Caco-2 (cell line): ENCODE results near the gene RAB33A. TPM values are rescaled to one million over a fixed set of nuclear protein-coding genes. Genes with fewer than 3 reads are reported as not detected.

Experiments used
- BruUV-seq: library from RNA; stranded (reverse); fragments of 400-500 nt; replicated peaks from 2 replicates; lab custom pipeline; 2021; lab: Mats Ljungman, UMichigan
- CTCF ChIA-PET: fragments of 300-600 bp; sonication (Branson Sonifier 250); formaldehyde crosslinking; loops from one replicate; lab custom pipeline; 2022; ENCODE audit warnings: antibody characterized with exemption; lab: Charles Lee
- POLR2A ChIA-PET: fragments of 300-600 bp; sonication (Branson Sonifier 250); formaldehyde crosslinking; loops from one replicate; lab custom pipeline; 2022; ENCODE audit warnings: antibody characterized with exemption; lab: Charles Lee
- DNase-seq, 2 experiments: peaks; one replicate each; pipeline versions ENCODE4 v3.0.0 to v3.0.0-alpha.2; 2020 to 2022
- H3K27me3 ChIP-seq: replicated peaks from 2 replicates; pipeline ENCODE4 v1.6.0; 2011; ENCODE audit warnings: low read length; ENCODE audit not compliant: control insufficient read depth, insufficient read depth
- H3K36me3 ChIP-seq: 2 replicates; pipeline ENCODE4 v1.5.1; 2011; ENCODE audit warnings: low read length; ENCODE audit not compliant: control insufficient read depth, insufficient read depth
- H3K4me1 ChIP-seq: fragments of 250-450 bp; sonication (Bioruptor Pico); 2 replicates; pipeline ENCODE4 v1.5.1; 2020; ENCODE audit warnings: mild to moderate bottlenecking
- H3K4me3 ChIP-seq: 2 replicates; pipeline ENCODE4 v1.5.1; 2011; ENCODE audit warnings: low read depth, mild to moderate bottlenecking, control low read depth, low read length
- H3K9me3 ChIP-seq: fragments of 250-450 bp; sonication (Bioruptor Pico); 2 replicates; pipeline ENCODE4 v1.5.1; 2020; ENCODE audit warnings: mild to moderate bottlenecking, moderate library complexity
- H3K27ac Mint-ChIP-seq: one replicate; pipeline ENCODE4 v1.8.0; 2022; ENCODE audit warnings: mixed read lengths; ENCODE audit not compliant: unreplicated experiment
- H3K27me3 Mint-ChIP-seq: one replicate; pipeline ENCODE4 v1.8.0; 2022; ENCODE audit warnings: mixed read lengths; ENCODE audit not compliant: insufficient read depth, unreplicated experiment
- H3K36me3 Mint-ChIP-seq: one replicate; pipeline ENCODE4 v1.8.0; 2022; ENCODE audit warnings: mild to moderate bottlenecking, mixed read lengths; ENCODE audit not compliant: insufficient read depth, unreplicated experiment
- H3K4me1 Mint-ChIP-seq: one replicate; pipeline ENCODE4 v1.8.0; 2022; ENCODE audit warnings: low read depth, mixed read lengths; ENCODE audit not compliant: unreplicated experiment
- H3K4me3 Mint-ChIP-seq: one replicate; pipeline ENCODE4 v1.8.0; 2022; ENCODE audit warnings: mild to moderate bottlenecking, moderate library complexity, mixed read lengths; ENCODE audit not compliant: unreplicated experiment
- H3K9me3 Mint-ChIP-seq: one replicate; pipeline ENCODE4 v1.8.0; 2022; ENCODE audit warnings: mixed read lengths; ENCODE audit not compliant: unreplicated experiment
- intact Hi-C: fragments of 100-400 bp; cut with micrococcal nuclease; formaldehyde crosslinking; loops from one replicate; pipeline ENCODE4 v1.10.0; 2022; ENCODE audit not compliant: unreplicated experiment
- total RNA-seq: library from RNA; stranded (reverse); gene quantifications from 2 replicates; pipeline ENCODE4 v1.2.3, GENCODE V29; 2022
- TF ChIP-seq, protein P1 (sequence below), 2 experiments: fragments of 200-600 bp in 1 of 2; IDR thresholded peaks; 1 replicate in 1 of 2; 2 replicates in 1 of 2; pipeline versions ENCODE4 v1.5.1 to v1.8.0; 2011 to 2022; ENCODE audit warnings: antibody characterized with exemption in 1 of 2, control low read depth in 1 of 2, inconsistent platforms in 1 of 2, low read depth in 1 of 2, low read length in 1 of 2, mild to moderate bottlenecking in 1 of 2, moderate library complexity in 1 of 2; ENCODE audit not compliant: insufficient read depth in 1 of 2, severe bottlenecking in 1 of 2, unreplicated experiment in 1 of 2

Gene RAB33A
- total RNA-seq, 1 experiment from 2014 or later, result not detected

DNA sequence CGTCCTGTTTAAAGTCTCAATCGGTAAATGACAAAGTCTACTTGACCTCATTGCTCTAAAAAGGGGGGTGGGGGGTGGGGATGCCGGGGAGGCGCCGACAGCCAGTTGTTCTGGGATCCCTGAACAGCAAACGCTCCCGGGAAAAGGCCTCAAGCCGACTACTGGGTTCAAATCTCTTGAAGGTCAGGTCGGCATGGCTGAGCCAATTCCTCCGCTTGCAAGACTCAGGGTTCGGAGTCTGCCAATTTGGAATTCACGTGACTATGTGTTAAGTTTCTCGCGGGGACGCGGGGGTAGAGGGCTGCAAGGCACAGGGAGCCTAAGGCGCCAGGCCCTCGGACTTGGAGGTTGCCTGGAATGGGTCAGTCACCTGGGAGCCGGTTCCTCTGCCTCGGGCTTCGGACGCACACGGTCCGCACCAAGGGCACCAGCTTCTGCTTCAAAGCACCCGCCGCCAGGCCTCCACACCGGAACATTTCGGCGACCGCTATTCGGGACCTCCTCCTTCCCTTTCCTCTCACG is 6.5 kb upstream of the RAB33A start:
- TSS peak; percentile 70 for BruUV-seq
- CTCF ChIA-PET, result interaction anchor here (0.6 kb wide), 1 partner anchor 27 kb away, joined by 3 read pairs; no protein-coding TSS in a partner anchor
- peaks cover 22% of the 10 kb centered on the region for H3K36me3 Mint-ChIP-seq

DNA sequence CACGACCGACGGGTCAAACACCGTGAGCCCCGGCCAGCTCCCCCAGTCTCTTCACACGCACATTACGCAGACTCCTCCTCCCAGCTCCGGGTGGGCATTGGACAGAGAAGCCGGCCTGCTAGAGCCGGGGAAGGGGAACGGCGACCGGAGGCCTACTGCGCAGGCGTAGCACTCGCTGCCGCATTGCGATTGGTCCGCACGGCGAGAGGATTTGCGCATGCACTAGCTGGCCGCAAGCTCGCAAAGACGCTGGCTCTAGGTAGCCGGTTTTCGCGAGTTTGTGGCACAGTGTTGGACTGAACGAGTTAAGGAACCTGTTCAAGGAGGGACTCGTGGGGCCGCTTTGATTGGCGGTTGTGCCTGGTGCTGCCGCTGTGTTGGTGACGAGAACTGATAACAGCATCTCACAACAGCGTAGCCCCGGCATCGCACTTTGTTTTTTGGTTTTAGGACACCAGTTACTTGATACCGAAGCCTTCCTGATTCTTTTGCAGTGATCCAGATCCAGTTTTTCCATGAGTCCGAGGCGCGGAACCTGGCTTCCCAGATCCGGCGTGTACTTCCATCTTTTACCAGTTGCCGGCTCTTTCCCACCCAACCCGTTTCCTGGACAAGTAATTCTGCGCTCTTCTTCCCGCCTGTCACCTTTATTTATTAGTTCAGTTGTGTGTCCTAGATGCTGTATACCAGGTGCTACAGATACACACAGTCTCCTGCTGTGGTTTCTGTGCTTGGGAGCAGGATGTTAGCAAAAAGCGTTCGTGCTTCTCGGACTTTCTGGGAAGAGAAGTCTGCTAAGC is 5.9 kb upstream of the RAB33A start, which contains the start of gene AIFM1:
TSS of gene AIFM1 (minus strand) at position 139 of the 800 bp plus-strand sequence. CDS start 185 bp downstream, outside the sequence.
- peak within 1 kb of the TSS; percentile 81 for H3K4me3 ChIP-seq
- TF ChIP-seq, protein P1, sequence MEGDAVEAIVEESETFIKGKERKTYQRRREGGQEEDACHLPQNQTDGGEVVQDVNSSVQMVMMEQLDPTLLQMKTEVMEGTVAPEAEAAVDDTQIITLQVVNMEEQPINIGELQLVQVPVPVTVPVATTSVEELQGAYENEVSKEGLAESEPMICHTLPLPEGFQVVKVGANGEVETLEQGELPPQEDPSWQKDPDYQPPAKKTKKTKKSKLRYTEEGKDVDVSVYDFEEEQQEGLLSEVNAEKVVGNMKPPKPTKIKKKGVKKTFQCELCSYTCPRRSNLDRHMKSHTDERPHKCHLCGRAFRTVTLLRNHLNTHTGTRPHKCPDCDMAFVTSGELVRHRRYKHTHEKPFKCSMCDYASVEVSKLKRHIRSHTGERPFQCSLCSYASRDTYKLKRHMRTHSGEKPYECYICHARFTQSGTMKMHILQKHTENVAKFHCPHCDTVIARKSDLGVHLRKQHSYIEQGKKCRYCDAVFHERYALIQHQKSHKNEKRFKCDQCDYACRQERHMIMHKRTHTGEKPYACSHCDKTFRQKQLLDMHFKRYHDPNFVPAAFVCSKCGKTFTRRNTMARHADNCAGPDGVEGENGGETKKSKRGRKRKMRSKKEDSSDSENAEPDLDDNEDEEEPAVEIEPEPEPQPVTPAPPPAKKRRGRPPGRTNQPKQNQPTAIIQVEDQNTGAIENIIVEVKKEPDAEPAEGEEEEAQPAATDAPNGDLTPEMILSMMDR (IDR thresholded peaks at IDR 0.05; ENCODE audit: insufficient read depth in 1 of 2, low read depth in 1 of 2, low read length in 1 of 2, severe bottlenecking in 1 of 2, unreplicated experiment in 1 of 2), result no peak
- no peaks in the 10 kb centered on the region for H3K4me1 Mint-ChIP-seq
- H3K9me3 Mint-ChIP-seq, result no peaks in the 10 kb centered on the region
- peak; percentile 92 to 94 for DNase-seq
- BruUV-seq, result no TSS peak
- H3K4me3 Mint-ChIP-seq, result peak within 1 kb of the TSS; percentile 88
- H3K9me3 ChIP-seq, result no peaks in the 10 kb centered on the region
- CTCF ChIA-PET, result interaction anchor here (0.6 kb wide), 2 partner anchors 26 to 53 kb away, joined by 3 to 4 read pairs; no protein-coding TSS in a partner anchor
- H3K36me3 Mint-ChIP-seq, result peaks cover 22% of the 10 kb centered on the region
- intact Hi-C loops, result loop anchor here (5.0 kb wide), 1 partner anchor 101 kb away; the partner anchor contains the start of gene ZNF280C
- no peaks in the 10 kb centered on the region for H3K36me3 ChIP-seq
- no peaks in the 10 kb centered on the region for H3K27me3 ChIP-seq
- peak within 1 kb of the TSS; percentile 95 for H3K27ac Mint-ChIP-seq
- H3K4me1 ChIP-seq, result no peaks in the 10 kb centered on the region
- POLR2A ChIA-PET, result interaction anchor here (0.9 to 1.2 kb wide), 3 partner anchors 94 to 260 kb away, joined by 3 to 6 read pairs (median 5); partner anchors contain the start of genes SLC25A14 and UTP14A
- H3K27me3 Mint-ChIP-seq, result no peaks in the 10 kb centered on the region

More for the DNA sequence above, 6.5 kb upstream of the RAB33A start:
- Histone ChIP-seq H3K27me3 (no peaks in the 10 kb centered on the region), H3K36me3 (no peaks in the 10 kb centered on the region), H3K4me3 (peak overlapping the region; percentile 81), H3K4me1 (no peaks in the 10 kb centered on the region), H3K9me3 (no peaks in the 10 kb centered on the region)
- Mint-ChIP-seq H3K27ac (peak overlapping the region; percentile 95), H3K9me3 (no peaks in the 10 kb centered on the region), H3K27me3 (no peaks in the 10 kb centered on the region), H3K4me3 (peak overlapping the region; percentile 88), H3K4me1 (no peaks in the 10 kb centered on the region)
- TF ChIP-seq, protein P1 (IDR thresholded peaks at IDR 0.05; ENCODE audit: insufficient read depth in 1 of 2, low read depth in 1 of 2, low read length in 1 of 2, severe bottlenecking in 1 of 2, unreplicated experiment in 1 of 2), result no peak
- POLR2A ChIA-PET, result interaction anchor here (0.9 to 1.2 kb wide), 3 partner anchors 93 to 259 kb away, joined by 3 to 6 read pairs (median 5); partner anchors contain the start of genes SLC25A14 and UTP14A
- DNase-seq, result no peak
- intact Hi-C loops, result loop anchor here (5.0 kb wide), 1 partner anchor 102 kb away; the partner anchor contains the start of gene ZNF280C

DNA sequence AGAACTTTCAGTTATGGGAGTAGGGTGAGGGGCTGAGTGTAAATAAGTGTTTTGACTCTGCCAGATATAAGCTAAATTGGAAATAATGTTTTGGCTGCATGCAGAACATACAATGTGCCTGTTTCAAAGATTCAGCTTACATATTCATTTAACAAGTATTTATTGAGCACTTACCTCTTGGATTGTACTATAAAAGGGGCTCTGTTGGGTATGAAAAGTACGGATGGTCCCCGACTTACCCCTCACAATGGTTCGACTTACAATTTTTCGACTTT is 5.3 kb upstream of the RAB33A start:
- TF ChIP-seq, protein P1 (IDR thresholded peaks at IDR 0.05; ENCODE audit: insufficient read depth in 1 of 2, low read depth in 1 of 2, low read length in 1 of 2, severe bottlenecking in 1 of 2, unreplicated experiment in 1 of 2), result no peak
- POLR2A ChIA-PET, result no interaction called here
- CTCF ChIA-PET, result no interaction called here
- Histone ChIP-seq H3K9me3 (no peaks in the 10 kb centered on the region), H3K4me3 (peak overlapping the region; percentile 81), H3K36me3 (no peaks in the 10 kb centered on the region), H3K4me1 (no peaks in the 10 kb centered on the region), H3K27me3 (no peaks in the 10 kb centered on the region)
- Mint-ChIP-seq H3K4me1 (no peaks in the 10 kb centered on the region), H3K9me3 (no peaks in the 10 kb centered on the region), H3K36me3 (peaks cover 22% of the 10 kb centered on the region), H3K27me3 (no peaks in the 10 kb centered on the region), H3K27ac (peak overlapping the region; percentile 95), H3K4me3 (peak overlapping the region; percentile 88)
- no peak for DNase-seq
- intact Hi-C loops, result loop anchor here (5.0 kb wide), 1 partner anchor 101 kb away; the partner anchor contains the start of gene ZNF280C
- TSS peak; percentile 63 for BruUV-seq
